HG02938 (cell line): ENCODE results near the gene GRIK5.

Source experiments
- ATAC-seq: cut with Tn5 transposase; IDR thresholded peaks from one replicate; pipeline ENCODE4 v1.9.1; 2021; ENCODE audit warnings: mild to moderate bottlenecking, moderate library complexity; ENCODE audit not compliant: unreplicated experiment

The GRIK5 gene

DNA sequence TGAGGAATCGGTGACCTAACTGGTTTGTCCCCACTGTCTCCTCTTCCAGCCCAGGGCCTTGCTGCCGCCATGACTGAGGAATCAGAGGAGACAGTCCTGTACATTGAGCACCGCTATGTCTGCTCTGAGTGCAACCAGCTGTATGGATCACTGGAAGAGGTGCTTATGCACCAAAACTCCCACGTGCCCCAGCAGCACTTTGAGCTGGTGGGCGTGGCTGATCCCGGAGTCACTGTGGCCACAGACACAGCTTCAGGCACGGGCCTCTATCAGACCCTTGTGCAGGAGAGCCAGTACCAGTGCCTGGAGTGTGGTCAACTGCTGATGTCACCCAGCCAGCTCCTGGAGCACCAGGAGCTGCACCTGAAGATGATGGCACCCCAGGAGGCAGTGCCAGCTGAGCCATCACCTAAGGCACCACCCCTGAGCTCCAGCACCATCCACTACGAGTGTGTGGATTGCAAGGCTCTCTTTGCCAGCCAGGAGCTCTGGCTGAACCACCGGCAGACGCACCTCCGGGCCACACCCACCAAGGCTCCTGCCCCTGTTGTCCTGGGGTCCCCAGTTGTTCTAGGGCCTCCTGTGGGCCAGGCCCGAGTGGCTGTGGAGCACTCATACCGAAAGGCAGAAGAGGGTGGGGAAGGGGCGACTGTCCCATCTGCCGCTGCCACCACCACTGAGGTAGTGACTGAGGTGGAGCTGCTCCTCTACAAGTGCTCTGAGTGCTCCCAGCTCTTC is 8.7 kb upstream of the GRIK5 start:
- ATAC-seq, result no peak

DNA sequence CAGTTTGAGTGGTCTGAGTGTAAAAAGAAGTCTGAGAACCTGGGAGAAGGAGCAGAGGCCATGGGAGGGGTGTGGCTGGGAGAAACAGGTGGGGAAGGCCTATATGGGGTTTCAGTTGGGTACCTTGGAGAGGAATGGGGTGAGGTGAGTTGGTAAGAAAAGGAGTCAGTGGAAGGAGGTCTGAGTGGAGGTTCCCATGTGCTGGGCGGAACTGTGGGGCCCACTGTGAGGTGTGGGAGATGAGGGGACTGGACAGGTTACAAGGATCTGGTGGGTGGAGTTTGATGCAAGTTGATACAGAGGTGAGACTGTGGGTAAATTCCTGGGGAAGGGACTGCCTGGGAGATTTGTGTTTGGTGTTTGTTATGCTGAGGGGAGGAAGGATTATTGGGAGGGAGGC is 8.1 kb upstream of the GRIK5 start:
- ATAC-seq, result no peak

DNA sequence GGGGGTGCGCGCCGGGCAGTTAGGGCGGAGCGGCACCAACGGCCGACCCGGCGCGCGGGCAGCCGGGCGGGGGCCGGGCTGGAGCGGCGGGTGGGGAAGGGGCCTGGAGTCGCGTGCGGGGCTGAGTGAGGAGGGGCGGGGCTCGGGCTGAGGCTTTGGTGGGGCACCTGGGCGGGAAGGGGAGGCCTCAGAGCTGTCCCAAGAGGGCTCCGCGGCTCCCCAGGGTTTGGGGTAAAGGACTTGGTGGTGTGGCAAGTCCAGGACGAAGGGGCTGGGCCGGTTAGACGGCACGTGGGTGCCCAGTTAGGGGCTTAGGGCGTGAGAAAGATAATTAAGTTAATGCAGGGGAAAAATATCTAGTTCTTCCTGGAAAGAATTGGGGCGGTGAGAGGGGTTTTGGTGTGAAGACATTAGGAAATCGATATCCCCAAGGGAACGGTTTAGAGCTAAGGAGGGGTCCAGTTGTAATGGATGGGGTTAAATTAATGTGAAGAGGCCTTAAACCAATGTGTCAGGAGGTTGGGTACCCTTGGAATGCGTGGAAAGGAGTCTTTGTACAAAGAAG is 6.5 kb upstream of the GRIK5 start:
- no peak for ATAC-seq

DNA sequence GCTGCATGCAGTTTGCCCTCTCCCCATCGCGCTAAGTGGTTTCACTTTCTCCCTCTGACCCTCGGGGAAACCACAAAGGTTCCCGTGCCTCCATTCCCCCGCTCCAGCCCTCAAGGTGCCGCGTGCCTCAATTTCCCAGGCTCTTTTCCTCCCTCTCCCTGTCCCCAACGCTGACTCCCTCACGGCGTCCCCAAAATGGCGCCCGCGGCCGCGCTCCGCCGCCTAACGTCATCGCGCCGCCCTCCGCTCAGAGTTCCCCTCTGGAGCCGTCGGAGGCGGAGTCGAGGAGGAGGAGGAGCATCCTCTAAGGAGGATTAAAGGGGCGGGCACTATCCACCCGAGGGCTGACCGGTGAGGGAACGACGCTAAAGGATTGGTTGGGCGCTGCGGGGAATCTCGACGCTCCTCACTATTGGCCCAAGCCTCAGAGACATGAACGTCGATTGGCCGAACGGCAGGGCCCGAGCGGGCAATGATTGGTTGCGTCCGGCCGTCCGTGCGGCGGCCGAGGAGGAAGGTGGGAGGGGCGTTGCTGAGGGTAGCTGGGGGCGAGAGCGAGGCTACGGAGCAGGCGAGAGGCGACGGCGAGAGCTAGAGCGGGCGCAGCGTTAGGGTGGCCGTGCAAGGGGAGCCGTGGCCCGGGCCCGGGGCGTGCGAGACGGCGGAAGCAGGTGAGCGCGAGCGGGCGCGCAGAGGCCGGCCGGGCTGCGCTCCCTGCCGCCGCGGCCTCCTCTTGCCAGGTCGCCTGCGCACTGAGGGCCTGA is 5.8 kb upstream of the GRIK5 start, which contains the start of gene ZNF574:
Gene ZNF574, plus strand, starts transcription at position 551 of the 764 bp plus-strand sequence. CDS start 2,441 bp downstream, outside the sequence.
- ATAC-seq, result peak; percentile 91

DNA sequence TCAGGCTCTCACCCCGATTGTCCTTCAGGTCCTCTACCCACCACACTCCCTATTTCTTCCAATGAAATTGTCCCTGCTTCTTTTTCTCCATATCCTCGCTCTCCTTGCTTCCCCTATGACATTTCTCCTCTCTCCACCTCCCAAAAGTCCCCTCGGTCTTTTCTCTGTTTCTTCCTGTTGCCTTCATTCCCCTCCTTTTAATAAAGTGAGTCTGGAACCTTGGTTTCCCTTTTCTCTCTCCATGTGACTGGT is 5.3 kb upstream of the GRIK5 start:
- no peak for ATAC-seq

DNA sequence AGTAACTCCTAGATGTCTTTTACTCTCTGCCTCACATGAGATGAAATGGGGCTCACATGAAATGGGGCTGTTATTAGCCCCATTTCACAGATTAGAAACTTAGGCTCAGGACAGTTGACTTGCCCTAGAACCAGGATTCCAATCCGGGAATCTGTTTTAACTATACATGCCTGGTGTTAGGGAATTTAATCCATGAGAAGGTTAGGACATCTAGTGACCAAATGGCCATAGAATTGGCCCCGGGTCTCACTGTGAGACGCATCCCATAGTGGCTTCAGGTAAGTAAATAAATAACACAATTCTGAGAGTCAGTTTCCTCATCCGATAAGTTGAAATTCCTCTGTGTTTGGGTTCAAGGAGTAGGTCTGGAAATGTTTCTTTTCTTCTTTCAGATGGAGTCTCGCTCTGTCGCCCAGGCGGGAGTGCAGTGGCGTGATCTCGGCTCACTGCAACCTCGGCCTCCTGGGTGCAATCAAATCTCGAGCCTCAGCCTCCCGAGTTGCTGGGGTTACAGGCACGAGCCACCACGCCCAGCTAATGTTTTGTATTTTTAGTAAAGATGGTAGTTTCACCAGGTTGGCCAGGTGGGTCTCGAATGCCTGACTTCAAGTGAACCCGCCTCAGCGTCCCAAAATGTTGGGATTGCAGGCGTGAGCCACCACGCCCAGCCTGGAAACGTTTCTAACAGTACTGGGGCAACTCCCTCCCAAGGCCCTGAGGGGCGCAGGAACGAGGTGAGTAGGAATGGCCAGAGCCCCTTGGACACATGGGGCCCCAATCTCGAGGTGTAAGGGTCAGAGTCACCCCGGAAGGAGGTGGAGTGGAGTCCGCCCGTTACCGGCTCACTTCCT is 4.7 kb upstream of the GRIK5 start:
- ATAC-seq, result no peak

DNA sequence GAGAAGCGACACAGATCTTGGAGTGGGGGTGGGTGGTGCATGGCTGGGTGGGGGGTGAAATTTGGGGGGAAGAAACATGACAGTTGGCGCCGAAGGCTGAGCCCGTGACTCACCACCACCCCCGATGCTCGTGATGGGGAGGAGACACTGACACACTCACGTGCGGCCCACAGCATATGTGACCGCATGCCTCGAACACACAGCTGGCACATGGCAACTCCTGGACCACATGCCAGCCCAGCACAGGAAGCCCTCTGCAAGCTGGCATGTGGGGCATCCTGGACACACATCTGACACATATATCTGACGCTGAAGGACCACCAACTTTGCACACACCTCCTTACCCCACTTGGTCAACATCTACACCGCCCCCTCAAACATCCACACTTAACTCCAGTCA is 1.2 kb upstream of the GRIK5 start:
- ATAC-seq, result no peak

DNA sequence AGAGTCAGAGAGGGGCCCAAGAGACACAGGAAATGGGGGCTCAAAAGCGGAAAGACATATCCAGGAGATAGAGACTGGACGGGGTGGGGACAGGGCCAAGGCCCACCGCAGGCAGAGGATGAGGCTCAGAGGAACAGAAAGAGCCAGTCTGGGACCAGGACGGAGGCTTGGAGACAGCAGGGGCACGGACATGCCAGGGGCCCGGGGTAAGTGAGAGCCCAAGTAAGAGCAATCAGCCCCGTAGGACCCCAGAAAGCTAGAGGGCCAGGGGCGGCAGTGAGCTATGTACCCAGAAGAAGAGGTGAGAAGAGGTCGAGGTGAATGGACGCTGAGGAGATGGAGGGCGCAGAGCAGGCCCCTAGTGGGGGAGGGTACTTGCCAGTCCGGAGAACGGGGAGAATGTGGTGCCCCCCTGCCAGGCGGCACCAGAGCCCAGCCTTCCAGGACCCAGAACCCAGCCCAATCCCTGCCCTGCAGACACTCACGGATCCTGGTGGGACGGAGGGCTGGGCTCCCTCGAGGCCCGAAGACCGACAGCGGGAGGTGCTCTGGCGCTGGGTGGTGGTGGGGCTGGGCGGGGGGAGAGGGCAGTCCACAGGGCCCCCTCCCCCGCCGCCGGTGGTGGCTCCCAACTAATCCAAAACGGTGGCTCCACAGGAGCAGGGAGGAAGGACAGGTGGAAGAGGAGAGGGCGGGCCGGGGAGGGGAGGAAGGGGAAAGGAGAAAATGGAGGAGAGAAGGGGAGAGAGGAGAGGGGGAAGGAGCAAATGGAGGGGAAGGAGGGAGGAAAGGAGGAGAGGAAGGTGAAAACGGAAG is 1.0 kb downstream of the GRIK5 start:
- ATAC-seq, result no peak

DNA sequence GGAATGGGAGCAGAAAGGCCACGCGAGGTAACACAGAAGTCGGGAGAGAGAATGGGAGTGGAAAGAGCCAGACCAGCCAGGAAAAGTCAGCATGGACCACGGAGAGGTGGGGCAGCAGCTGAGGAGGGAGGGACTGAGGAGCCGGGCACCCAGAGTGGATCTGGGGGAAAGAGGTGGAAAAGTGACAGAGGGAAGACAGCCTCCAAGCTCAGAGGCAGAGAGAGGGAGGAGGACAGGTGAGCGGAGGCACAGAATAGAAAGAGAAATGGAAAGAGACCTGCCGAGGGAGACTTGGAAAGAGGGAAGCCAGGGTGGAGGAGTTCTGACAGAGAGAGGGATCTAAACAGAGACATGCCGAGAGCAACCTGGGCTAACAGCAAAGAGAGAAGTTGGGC is 1.6 kb downstream of the GRIK5 start:
- ATAC-seq, result no peak

DNA sequence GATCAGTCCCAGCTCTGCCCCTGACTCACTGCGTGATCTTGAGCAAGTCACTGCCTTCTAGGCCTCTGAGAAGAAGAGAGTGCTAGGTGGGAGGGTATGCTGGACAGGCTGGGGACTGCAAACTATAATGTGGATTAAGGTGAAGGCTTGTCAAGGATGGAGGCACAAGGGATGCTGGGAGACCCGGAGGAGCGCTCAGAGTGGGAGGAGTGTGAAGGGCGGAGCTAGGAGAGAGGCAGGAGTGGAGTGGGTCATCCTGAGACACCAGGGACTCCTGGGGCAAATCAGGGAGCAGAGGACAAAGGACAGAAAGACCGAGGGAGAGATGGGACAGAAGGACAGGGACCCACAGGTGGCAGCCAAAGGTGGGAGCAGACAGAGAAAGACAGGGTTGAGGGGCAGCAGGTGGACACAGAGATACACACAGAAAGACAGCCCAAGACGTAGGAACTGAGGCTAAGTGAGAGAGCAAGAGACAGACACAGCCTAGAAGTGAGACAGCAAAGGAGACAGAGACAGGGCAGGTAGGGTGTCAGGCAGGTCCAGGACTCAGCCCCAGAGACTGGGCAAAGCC is 2.6 kb downstream of the GRIK5 start:
- no peak for ATAC-seq

DNA sequence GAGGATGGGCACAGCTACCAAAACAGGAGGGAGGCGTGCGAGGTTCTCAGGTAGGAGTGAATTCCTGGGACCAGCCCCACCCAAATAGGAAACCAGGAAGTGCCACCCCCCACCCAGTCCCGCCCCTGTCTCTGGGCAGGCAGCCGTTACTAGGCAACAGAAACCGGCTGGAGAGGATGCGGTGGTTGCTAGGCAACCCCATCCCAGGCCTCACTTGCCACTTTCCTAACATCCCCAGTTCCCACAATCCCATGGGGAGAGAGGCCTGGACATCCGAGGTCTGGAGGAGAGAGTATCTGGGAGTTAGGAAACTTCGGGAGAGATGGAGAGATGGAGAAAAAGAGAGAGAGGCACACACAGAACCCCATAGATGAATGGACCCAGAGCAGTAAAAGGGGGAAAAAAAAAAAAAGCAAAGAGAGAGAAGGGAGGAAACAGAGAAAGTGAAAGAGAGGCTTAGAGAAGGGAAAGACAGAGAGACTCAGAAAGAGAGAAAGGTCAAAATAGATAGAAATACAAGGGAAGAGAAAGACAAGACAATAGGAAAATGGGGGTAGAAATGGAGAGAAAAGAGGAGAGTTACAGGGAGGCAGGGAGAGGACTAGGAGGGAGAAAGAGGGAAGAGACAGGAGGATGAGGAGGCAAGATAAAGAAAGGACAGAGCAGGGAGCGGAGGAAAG is 3.8 kb downstream of the GRIK5 start:
- no peak for ATAC-seq

DNA sequence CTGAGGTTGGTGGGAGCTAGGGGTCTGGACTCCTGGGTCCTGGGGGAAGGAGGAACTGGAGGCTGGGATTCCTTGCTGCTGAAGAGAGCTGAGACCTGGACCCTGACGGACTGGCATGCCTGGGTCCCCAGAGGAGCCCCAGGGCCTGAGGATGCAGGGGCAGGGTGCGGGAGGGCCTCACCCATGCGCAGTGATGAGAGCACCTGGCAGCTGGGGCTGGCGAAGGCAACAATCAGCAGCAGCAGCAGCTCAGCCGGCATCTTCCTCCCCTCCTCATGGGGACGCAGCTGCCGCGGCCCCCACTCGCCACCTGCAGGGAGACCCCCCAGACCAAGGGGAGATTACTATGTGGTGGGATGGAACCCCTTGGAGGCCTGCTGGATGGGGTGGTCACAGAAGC is 4.5 kb downstream of the GRIK5 start:
- no peak for ATAC-seq

DNA sequence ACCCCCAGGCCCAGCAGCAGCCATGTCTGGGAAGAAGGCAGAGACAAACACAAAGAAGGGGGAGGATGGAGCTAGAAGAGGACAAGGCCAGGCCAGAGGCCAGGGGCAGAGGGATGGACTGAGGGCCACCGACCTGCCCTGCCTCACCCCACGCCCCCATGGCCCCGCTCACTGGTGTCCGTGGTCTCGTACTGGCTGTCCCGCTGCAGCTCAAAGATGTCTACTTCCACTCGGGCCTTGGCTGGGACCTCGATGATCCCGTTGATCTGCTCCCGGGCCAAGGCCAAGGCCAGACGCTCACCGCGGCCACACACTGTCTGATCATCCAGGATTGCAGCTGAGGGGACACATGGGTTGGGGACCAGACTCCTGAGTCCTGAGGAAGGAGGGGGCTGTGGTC is 5.0 kb downstream of the GRIK5 start:
- no peak for ATAC-seq

DNA sequence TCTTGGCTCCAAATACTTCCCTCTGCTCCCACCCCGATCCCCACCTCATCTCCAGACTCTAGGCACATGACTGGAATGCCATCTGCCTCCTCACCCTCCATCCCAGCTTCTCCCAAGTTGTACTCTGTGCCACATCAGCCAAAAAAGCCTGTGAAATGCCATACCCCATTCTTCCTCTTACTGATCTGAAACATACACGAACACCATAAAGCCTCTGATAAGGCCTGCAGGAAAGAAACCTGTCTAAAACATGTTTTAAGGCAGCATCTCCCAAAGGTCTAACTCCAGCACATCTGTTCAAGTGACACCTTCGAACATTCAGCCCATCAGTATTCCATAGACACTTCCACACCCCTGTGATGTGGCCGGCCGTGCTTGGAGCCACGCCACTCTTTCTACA is 5.6 kb downstream of the GRIK5 start:
- ATAC-seq, result no peak

DNA sequence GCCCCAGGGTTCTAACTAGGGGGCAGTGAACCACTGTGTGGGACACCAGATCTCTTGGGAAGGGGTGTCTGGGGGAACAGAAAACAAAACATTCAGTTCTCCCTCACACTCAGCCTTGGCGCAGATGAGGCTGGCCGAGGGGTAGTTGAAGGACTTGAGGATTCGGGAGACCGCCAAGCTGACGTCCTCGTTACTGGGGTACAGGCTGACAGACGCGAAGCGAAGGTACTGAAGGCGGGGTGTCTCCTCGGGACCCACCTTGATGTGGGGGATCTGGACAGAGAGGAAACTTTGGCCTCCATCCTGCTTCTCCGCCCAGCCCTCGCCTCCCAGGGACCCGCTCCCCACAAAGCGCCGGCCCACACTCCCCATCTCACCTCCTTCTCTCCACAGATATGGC is 7.6 kb downstream of the GRIK5 start:
- no peak for ATAC-seq

DNA sequence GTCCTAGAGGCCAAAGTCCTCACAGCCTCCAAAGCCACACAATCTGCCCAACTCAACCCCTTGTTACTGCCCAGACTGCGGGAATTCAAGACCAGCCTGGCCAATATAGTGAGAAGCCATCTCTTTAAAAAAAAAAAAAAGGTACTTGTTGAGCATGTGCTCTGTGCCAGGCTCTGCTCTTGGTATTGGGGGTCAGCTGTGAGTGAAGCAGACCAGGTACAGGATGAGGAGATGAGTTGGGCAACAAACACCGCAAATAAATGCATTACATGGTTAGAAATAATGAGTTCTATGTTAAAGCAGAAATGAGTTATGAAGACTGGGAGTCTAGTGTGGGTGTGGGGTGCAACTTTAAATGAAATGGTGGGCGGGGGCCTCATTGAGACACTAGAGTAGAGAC is 9.9 kb downstream of the GRIK5 start:
- ATAC-seq, result no peak

DNA sequence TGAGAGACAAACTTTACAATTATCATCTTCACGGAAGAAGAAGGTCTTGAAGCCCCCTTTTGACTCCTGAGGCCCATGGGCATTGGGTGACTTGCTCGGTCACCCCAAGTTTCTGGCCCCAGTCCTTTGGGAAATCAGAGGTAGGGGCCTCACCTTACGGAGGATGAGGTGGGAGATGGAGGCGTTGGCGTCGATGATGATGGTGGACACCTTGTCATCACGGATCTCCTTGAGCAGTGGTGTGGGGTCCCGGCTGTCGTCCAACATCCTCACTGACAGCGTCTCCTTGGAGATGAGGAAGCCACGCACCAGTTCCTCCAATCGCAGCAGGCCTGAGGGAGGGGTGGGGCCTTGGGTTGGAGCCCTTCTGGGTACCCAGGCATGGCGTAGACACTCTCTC is 10.8 kb downstream of the GRIK5 start:
- no peak for ATAC-seq

DNA sequence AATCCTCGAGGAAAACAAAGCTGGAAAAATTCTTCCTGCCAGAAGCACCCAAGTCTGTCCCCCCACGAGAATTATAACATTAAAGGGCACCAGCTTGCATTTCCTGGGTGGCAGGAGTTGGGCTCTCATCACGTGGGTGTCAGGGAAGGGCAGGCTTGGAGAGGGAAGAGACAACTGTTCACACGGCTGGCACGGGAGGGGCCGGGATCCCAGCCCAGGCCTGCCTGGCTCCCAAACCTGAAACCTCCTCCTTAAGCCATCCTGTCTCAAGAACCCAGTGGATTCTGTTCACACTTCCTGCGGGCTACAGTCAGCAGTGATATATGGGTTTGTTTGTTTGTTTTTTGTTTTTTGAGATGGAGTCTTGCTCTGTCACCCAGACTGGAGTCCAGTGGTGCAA is 12.2 kb downstream of the GRIK5 start:
- no peak for ATAC-seq

DNA sequence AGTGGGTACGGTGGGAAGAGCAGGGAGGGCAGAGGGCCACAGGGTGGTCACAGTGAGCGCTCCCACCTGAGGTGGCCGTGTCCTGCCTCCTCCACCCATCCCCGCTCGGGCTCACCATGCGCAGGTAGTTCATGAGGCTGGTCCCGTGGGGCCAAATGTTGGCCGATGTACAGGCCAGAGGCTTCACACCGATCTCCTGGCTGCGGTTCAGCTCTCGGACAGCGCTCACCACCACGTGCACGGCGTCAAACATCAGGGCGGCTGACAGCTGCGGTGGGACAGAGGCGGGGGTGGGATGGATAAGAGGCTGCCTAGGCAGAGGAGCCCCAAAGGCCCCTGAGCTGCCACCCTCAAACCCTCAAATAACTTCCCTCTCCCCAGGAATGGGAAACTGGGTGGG is 15.8 kb downstream of the GRIK5 start:
- no peak for ATAC-seq
